Measurements from ENCODE around the gene NR3C2.

Gene NR3C2

DNA sequence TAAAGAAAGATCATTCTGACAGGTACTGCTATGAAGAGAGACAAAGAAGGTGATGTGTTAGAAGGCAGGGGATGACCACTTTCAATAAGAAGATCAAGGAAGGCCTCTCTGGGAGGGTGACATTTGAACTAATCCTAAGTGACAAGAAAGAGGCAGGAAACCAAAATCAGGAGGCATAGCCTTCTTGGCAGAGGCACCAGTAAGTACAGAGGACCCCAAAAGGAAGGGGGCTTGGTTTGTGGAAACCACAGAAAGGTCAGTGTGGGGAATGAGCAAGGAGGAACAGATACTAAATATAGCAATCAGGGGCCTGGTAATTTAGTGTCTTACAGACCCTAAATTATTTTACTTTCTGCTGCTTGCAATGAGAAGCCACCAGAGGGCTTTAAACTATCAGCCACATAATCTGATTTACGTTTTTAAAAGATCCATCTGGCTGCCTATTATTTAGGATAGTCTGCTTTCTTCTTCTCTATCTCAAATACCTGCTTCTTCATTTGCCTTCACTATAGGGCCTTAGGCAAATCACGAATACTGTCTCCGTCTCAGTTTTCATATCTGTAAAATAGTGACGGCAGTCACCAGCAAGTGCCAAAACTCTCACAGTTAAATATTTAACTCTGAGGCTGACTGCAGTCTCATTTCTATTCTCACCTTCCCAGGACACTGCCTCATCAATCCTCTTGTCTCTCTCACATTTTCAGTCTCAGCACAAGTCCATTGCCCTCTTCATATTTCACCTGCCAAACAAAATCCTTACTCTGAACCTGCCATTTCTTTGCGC lies 16.7 kb downstream of the NR3C2 start:
- no peak for TF ChIP-seq OSR1 (CRISPR knock-in tag; IDR thresholded peaks at IDR 0.05)
- TF ChIP-seq BACH2 (CRISPR knock-in tag; IDR thresholded peaks at IDR 0.05; ENCODE audit: borderline replicate concordance) = no peak
- no peak for TF ChIP-seq SNAI2 (CRISPR knock-in tag; IDR thresholded peaks at IDR 0.05)
- TF ChIP-seq RARB (CRISPR knock-in tag; IDR thresholded peaks at IDR 0.05) = no peak
- TF ChIP-seq, protein P1, sequence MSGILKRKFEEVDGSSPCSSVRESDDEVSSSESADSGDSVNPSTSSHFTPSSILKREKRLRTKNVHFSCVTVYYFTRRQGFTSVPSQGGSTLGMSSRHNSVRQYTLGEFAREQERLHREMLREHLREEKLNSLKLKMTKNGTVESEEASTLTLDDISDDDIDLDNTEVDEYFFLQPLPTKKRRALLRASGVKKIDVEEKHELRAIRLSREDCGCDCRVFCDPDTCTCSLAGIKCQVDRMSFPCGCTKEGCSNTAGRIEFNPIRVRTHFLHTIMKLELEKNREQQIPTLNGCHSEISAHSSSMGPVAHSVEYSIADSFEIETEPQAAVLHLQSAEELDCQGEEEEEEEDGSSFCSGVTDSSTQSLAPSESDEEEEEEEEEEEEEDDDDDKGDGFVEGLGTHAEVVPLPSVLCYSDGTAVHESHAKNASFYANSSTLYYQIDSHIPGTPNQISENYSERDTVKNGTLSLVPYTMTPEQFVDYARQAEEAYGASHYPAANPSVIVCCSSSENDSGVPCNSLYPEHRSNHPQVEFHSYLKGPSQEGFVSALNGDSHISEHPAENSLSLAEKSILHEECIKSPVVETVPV (CRISPR knock-in tag; IDR thresholded peaks at IDR 0.05) = no peak
- TF ChIP-seq POU6F1 (CRISPR knock-in tag; IDR thresholded peaks at IDR 0.05; ENCODE audit: borderline replicate concordance, low read depth) = no peak
- no peak for TF ChIP-seq ZFP3 (CRISPR knock-in tag; IDR thresholded peaks at IDR 0.05)
- TF ChIP-seq ZNF70 (CRISPR knock-in tag; IDR thresholded peaks at IDR 0.05) = no peak
- no peak for TF ChIP-seq ZC3H10 (CRISPR knock-in tag; IDR thresholded peaks at IDR 0.05)
- no peak for TF ChIP-seq ARNTL (CRISPR knock-in tag; IDR thresholded peaks at IDR 0.05; ENCODE audit: borderline replicate concordance, low read depth)
- no peak for TF ChIP-seq ESRRG (CRISPR knock-in tag; IDR thresholded peaks at IDR 0.05)
- no peak for TF ChIP-seq ZFP30 (CRISPR knock-in tag; IDR thresholded peaks at IDR 0.05)
- TF ChIP-seq ISL1 (CRISPR knock-in tag; IDR thresholded peaks at IDR 0.05) = no peak
- TF ChIP-seq TCF4 (CRISPR knock-in tag; IDR thresholded peaks at IDR 0.05; ENCODE audit: borderline replicate concordance) = no peak
- no peak for TF ChIP-seq GLIS3 (CRISPR knock-in tag; IDR thresholded peaks at IDR 0.05)
- no peak for TF ChIP-seq CSDC2 (CRISPR knock-in tag; IDR thresholded peaks at IDR 0.05)
- no peak for ATAC-seq

GRCh38 chr4:148420397-148420796 lies 21.8 kb downstream of the NR3C2 start:
- no peak for ATAC-seq
- TF ChIP-seq TSHZ2 (CRISPR knock-in tag; IDR thresholded peaks at IDR 0.05) (no peak), CREB5 (CRISPR knock-in tag; IDR thresholded peaks at IDR 0.05; ENCODE audit: low read depth) (no peak), ZNF565 (CRISPR knock-in tag; conservative IDR thresholded peaks at IDR 0.05; ENCODE audit: low read depth) (no peak), PPARA (CRISPR knock-in tag; IDR thresholded peaks at IDR 0.05; ENCODE audit: borderline replicate concordance) (no peak), OSR1 (CRISPR knock-in tag; IDR thresholded peaks at IDR 0.05) (no peak), TOX (CRISPR knock-in tag; IDR thresholded peaks at IDR 0.05; ENCODE audit: borderline replicate concordance) (no peak), BACH2 (CRISPR knock-in tag; IDR thresholded peaks at IDR 0.05; ENCODE audit: borderline replicate concordance) (no peak)

DNA sequence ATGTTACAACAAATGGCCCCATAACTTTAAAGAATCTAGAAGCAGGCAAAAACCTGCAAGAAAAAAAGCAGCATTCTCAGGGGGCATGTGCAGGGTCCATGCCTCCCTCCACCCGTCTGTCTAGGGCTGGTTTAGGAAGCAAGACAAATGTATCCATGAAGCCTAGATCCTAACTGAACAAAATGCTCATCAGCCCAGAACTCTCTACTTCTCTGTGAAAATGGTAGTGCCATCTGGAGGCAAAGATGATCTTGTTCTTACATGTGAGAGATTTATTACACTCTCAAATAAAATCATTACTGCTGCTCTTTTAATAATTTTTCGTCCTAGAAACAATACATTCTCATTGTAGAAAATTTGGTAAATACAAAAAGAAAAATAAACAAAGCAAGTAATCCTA lies 26.7 kb downstream of the NR3C2 start:
- no peak for ATAC-seq
- TF ChIP-seq ZFP30 (CRISPR knock-in tag; IDR thresholded peaks at IDR 0.05) = no peak
- no peak for TF ChIP-seq ZFP3 (CRISPR knock-in tag; IDR thresholded peaks at IDR 0.05)
- TF ChIP-seq, protein P1 (CRISPR knock-in tag; IDR thresholded peaks at IDR 0.05) = no peak
- TF ChIP-seq, protein P2, sequence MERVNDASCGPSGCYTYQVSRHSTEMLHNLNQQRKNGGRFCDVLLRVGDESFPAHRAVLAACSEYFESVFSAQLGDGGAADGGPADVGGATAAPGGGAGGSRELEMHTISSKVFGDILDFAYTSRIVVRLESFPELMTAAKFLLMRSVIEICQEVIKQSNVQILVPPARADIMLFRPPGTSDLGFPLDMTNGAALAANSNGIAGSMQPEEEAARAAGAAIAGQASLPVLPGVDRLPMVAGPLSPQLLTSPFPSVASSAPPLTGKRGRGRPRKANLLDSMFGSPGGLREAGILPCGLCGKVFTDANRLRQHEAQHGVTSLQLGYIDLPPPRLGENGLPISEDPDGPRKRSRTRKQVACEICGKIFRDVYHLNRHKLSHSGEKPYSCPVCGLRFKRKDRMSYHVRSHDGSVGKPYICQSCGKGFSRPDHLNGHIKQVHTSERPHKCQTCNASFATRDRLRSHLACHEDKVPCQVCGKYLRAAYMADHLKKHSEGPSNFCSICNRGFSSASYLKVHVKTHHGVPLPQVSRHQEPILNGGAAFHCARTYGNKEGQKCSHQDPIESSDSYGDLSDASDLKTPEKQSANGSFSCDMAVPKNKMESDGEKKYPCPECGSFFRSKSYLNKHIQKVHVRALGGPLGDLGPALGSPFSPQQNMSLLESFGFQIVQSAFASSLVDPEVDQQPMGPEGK (CRISPR knock-in tag; IDR thresholded peaks at IDR 0.05; ENCODE audit: borderline replicate concordance) = no peak
- no peak for TF ChIP-seq TOX (CRISPR knock-in tag; IDR thresholded peaks at IDR 0.05; ENCODE audit: borderline replicate concordance)
- TF ChIP-seq OSR1 (CRISPR knock-in tag; IDR thresholded peaks at IDR 0.05) = no peak
- no peak for TF ChIP-seq ZC3H10 (CRISPR knock-in tag; IDR thresholded peaks at IDR 0.05)
- no peak for TF ChIP-seq ZNF8 (CRISPR knock-in tag; IDR thresholded peaks at IDR 0.05)
- no peak for TF ChIP-seq TSHZ2 (CRISPR knock-in tag; IDR thresholded peaks at IDR 0.05)
- TF ChIP-seq ESRRG (CRISPR knock-in tag; IDR thresholded peaks at IDR 0.05) = no peak
- TF ChIP-seq ARNTL (CRISPR knock-in tag; IDR thresholded peaks at IDR 0.05; ENCODE audit: borderline replicate concordance, low read depth) = no peak
- no peak for TF ChIP-seq BACH2 (CRISPR knock-in tag; IDR thresholded peaks at IDR 0.05; ENCODE audit: borderline replicate concordance)
- TF ChIP-seq RARB (CRISPR knock-in tag; IDR thresholded peaks at IDR 0.05) = no peak
- TF ChIP-seq ZNF565 (CRISPR knock-in tag; conservative IDR thresholded peaks at IDR 0.05; ENCODE audit: low read depth) = no peak
- no peak for TF ChIP-seq SNAI2 (CRISPR knock-in tag; IDR thresholded peaks at IDR 0.05)
